Superior temporal gyrus (tissue), 1 donor: ENCODE measurements around the gene TMEM17.

Experiments used
- DNase-seq: peaks from one replicate; pipeline ENCODE4 v3.0.0-alpha.2; 2016; ENCODE audit errors: extremely low spot score

Gene TMEM17

GRCh38 chr2:62455957-62456692 is 49.9 kb downstream of the TMEM17 start:
- DNase-seq = no peak

DNA sequence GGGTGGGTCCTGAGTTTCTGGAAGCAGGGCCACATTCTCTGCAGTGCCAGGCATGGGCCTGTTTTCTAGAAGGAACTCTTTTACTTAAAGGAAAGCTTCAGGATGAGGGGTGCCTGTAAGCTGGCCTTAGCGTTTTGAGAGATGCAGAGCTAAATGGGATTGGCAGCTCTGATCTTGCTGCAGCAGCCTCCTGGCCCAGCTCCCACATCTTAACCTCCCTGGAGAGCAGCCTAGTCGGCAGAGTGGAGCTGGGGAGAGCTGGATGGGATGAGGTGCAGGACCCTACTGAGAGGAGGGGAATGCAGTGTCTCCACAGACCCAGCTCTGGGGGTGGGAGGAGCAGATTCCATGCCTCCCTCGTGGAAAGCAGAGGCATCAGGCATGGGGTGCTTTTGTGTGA is 52.0 kb downstream of the TMEM17 start:
- no peak for DNase-seq

DNA sequence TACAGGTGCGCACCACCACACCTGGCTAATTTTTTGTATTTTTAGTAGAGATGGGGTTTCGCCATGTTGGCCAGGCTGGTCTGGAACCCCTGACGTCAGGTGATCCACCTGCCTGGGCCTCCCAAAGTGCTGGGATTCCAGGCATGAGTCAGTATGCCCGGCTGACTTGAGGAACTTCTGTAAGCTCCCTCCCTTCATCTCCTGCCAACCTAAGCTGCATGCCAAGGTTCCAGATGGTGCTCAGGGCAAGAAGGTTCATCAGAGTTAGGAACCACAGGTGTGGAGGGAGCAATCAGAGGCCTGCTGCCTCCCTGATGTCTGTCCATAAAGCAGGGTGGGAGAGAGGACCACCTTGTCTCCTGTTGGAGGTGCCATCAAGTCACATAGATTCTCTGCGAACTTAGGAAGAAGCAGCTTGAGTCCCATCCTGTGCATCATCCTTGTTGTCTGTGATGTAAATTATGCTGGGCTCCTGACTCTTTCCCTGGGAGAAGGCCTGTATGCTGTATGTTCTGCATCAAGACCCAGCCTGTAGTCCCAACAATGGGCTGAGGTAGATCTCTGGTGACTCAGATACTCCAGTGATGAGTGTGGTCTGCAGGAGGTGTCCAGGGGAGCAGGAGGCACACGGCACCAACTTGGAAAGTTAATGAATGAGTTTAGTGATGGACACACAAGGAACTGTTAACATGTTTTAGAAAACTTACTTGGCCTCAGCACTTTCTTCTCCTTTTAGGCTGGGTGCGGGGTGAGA is 53.1 kb downstream of the TMEM17 start:
- no peak for DNase-seq

- DNase-seq = no peak
Observed at GRCh38 chr2:62450716-62451191, 55.2 kb downstream of the TMEM17 start.
